Gastroesophageal sphincter (tissue), 4 donors: ENCODE measurements around the gene GRM4. TPM values are rescaled to one million over a fixed set of nuclear protein-coding genes. Genes with fewer than 3 reads are reported as not detected.

Source experiments
- ATAC-seq: fragments of 150-250 bp; one replicate; pipeline ENCODE4 v1.9.1; 2016; ENCODE audit warnings: mild to moderate bottlenecking, moderate library complexity
- H3K27ac ChIP-seq, 4 donors: fragments of 200-600 bp; sonication (generic) in 3 of 4; 1 replicate in 3 of 4; 2 replicates in 1 of 4; pipeline ENCODE4 v1.5.1; 2016 to 2019
- H3K27me3 ChIP-seq: fragments of 200-600 bp; sonication (generic); one replicate; pipeline ENCODE4 v1.5.1; 2019
- H3K36me3 ChIP-seq, 2 donors: fragments of 200-600 bp; sonication (generic); one replicate each; pipeline ENCODE4 v1.5.1; 2019; ENCODE audit warnings: control low read depth in 1 of 2
- H3K4me1 ChIP-seq, 3 donors: fragments of 200-600 bp; sonication (generic); 1 replicate in 2 of 3; 2 replicates in 1 of 3; pipeline ENCODE4 v1.5.1; 2016 to 2019; ENCODE audit warnings: control low read depth in 2 of 3
- H3K4me3 ChIP-seq, 2 donors: fragments of 200-600 bp; sonication (generic); one replicate each; pipeline ENCODE4 v1.5.1; 2019; ENCODE audit warnings: mild to moderate bottlenecking in 1 of 2, moderate library complexity in 1 of 2
- H3K9me3 ChIP-seq, 3 donors: fragments of 200-600 bp; sonication (generic); one replicate each; pipeline ENCODE4 v1.5.1; 2017 to 2019; ENCODE audit warnings: control low read depth in 2 of 3
- EP300 ChIP-seq: sonication (generic); formaldehyde crosslinking; IDR thresholded peaks from one replicate; pipeline ENCODE4 v1.6.1; 2017; ENCODE audit warnings: antibody characterized with exemption, mild to moderate bottlenecking
- POLR2A ChIP-seq, 2 donors: fragments of 450-650 bp; IDR thresholded peaks; one replicate each; pipeline ENCODE4 v1.6.1; 2017; ENCODE audit warnings: antibody characterized with exemption in 2 of 2, mild to moderate bottlenecking in 2 of 2, moderate library complexity in 1 of 2
- POLR2AphosphoS5 ChIP-seq: sonication (generic); formaldehyde crosslinking; IDR thresholded peaks from one replicate; pipeline ENCODE4 v1.6.1; 2017; ENCODE audit warnings: antibody characterized with exemption
- WGBS, 2 donors: methylation state at CpG; one replicate each; pipeline ENCODE4 v1.1.5; 2018; ENCODE audit warnings: low coverage in 1 of 2; 5-methylcytosine and 5-hydroxymethylcytosine counted together
- total RNA-seq, 4 donors: library from RNA; depleted of rRNA; stranded (reverse); fragments of >200 nt; gene quantifications; one replicate each; pipeline ENCODE4 v1.1.0, GENCODE V29; 2016
- TF ChIP-seq, protein P1 (sequence below), 4 experiments: fragments of 200-600 bp in 2 of 4; fragments of 450-650 bp in 2 of 4; sonication (generic) in 1 of 4; IDR thresholded peaks; one replicate each; pipeline ENCODE4 v1.5.1; 2017 to 2019; ENCODE audit warnings: antibody characterized with exemption in 4 of 4, mild to moderate bottlenecking in 2 of 4, moderate library complexity in 2 of 4

The GRM4 gene
- total RNA-seq, 4 donors from 2014 or later = not detected

DNA sequence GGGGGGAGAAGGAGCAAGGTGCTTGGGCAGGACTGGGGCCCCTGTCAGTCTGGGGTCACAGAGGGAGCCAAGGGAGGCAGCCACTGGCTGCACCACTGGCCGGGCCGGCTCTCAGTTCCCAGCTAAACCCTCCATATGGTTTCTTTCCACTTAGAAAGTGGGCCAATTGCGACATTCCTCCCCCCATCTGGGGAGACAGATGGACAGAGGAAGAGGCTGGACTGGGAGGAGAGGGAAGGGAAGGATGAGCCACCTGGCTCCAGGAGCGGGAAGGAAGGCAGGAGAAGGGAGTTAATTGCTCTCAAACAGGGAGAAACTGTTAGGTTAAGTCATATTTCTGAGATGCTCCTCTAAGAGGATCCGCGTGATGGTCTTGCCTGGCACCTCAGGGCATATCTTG is 82.2 kb downstream of the GRM4 start:
- Histone ChIP-seq H3K4me3 (no peak overlapping the region), H3K27ac (no peak overlapping the region), H3K9me3 (no peaks in the 10 kb centered on the region), H3K27me3 (peaks cover 78% of the 10 kb centered on the region), H3K36me3 (no peaks in the 10 kb centered on the region), H3K4me1 (peaks cover 0 to 16% (median 0%) of the 10 kb centered on the region in 3 donors)
- ATAC-seq = peak; percentile 67
- TF ChIP-seq EP300 (no peak), POLR2A (IDR thresholded peaks at IDR 0.05) (no peak), POLR2AphosphoS5 (no peak)
- TF ChIP-seq, protein P1, sequence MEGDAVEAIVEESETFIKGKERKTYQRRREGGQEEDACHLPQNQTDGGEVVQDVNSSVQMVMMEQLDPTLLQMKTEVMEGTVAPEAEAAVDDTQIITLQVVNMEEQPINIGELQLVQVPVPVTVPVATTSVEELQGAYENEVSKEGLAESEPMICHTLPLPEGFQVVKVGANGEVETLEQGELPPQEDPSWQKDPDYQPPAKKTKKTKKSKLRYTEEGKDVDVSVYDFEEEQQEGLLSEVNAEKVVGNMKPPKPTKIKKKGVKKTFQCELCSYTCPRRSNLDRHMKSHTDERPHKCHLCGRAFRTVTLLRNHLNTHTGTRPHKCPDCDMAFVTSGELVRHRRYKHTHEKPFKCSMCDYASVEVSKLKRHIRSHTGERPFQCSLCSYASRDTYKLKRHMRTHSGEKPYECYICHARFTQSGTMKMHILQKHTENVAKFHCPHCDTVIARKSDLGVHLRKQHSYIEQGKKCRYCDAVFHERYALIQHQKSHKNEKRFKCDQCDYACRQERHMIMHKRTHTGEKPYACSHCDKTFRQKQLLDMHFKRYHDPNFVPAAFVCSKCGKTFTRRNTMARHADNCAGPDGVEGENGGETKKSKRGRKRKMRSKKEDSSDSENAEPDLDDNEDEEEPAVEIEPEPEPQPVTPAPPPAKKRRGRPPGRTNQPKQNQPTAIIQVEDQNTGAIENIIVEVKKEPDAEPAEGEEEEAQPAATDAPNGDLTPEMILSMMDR (IDR thresholded peaks at IDR 0.05) = no peak
- 0 to 58% methylated on average over 2 of the region's 6 CpGs for WGBS, 2 donors

DNA sequence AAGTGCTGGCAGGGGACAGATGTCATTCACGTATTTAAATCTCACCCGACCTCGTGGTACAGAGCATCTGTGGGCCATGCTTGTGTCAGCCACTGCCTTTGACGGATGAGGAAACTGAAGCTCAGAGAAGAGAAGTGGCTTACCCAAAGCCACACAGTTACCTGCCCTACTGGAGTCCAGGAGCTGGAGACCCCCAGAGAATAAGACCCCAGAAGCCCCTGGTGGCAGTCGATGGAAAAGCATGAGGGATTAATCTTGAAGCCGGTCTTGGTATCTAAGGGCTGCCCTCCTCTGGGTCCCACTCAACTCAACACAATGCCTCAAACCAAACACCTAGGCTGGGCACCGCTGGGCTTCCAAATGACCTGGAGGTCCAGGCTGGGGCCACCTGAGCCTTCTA is 83.1 kb downstream of the GRM4 start:
- TF ChIP-seq EP300 = no peak
- no peak for TF ChIP-seq POLR2A (IDR thresholded peaks at IDR 0.05)
- TF ChIP-seq, protein P1 (IDR thresholded peaks at IDR 0.05) = no peak
- TF ChIP-seq POLR2AphosphoS5 = no peak
- Histone ChIP-seq H3K36me3 (no peaks in the 10 kb centered on the region), H3K4me3 (no peak overlapping the region), H3K4me1 (peaks cover 0 to 16% (median 0%) of the 10 kb centered on the region in 3 donors), H3K9me3 (no peaks in the 10 kb centered on the region), H3K27me3 (peaks cover 74% of the 10 kb centered on the region), H3K27ac (no peak overlapping the region)
- WGBS, 2 donors = 48 to 100% methylated on average over 1 to 2 of the region's 7 CpGs
- no peak for ATAC-seq

DNA sequence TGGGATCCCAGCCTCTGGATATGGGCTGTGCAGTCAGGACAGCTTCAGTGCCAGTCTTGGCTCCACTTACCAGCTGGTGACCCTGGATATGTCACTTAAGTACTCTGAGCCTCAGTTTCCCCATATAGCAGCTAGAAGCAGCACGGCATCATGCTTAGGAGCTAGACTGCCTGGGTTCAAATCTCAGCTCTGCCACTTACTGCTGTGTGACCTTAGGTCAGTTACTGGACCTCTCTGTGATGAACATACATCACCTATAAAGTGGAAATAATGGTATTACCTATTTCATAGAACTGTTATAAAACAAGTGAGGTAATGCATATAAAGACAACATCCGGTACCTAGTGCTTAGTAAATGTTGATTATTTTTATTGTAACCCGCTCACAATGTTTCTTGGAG is 83.7 kb downstream of the GRM4 start:
- no peak overlapping the region for H3K27ac ChIP-seq
- H3K4me1 ChIP-seq = peaks cover 0 to 16% (median 0%) of the 10 kb centered on the region in 3 donors
- no peaks in the 10 kb centered on the region for H3K36me3 ChIP-seq
- H3K4me3 ChIP-seq = no peak overlapping the region
- H3K27me3 ChIP-seq = peaks cover 68% of the 10 kb centered on the region
- no peak for ATAC-seq
- TF ChIP-seq EP300 (no peak), POLR2A (IDR thresholded peaks at IDR 0.05) (no peak), POLR2AphosphoS5 (no peak)
- TF ChIP-seq, protein P1 (IDR thresholded peaks at IDR 0.05) = no peak
- H3K9me3 ChIP-seq = no peaks in the 10 kb centered on the region
- 90 to 94% methylated on average over 2 of the region's 3 CpGs for WGBS, 2 donors

DNA sequence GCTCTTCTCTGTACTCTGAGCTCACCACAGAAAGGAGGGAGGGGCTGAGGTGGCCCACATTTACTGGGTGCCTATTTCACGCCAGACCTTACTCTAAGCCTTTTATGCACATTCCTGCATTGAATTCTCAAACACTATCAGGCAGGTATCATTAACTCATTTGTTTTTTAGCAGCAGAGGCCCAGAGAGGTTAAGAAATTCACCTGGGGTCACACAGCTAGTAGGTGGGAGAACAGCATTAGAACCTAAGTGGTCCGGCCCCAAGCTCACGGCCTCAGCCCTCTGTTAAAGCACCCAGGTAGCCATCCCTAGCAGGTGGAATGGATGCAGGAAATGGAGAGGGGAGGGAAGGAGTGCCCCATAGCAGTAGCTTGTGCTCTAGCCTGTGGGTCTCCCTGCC is 84.5 kb downstream of the GRM4 start:
- no peak overlapping the region for H3K4me3 ChIP-seq
- WGBS, 2 donors = 0 to 50% methylated on average over 1 of the region's 3 CpGs
- no peak overlapping the region for H3K27ac ChIP-seq
- peaks cover 0 to 19% (median 0%) of the 10 kb centered on the region in 3 donors for H3K4me1 ChIP-seq
- no peak for TF ChIP-seq EP300
- no peak for TF ChIP-seq POLR2A (IDR thresholded peaks at IDR 0.05)
- TF ChIP-seq POLR2AphosphoS5 = no peak
- TF ChIP-seq, protein P1 (IDR thresholded peaks at IDR 0.05) = no peak
- no peaks in the 10 kb centered on the region for H3K9me3 ChIP-seq
- no peak for ATAC-seq
- H3K27me3 ChIP-seq = peaks cover 60% of the 10 kb centered on the region
- no peaks in the 10 kb centered on the region for H3K36me3 ChIP-seq

DNA sequence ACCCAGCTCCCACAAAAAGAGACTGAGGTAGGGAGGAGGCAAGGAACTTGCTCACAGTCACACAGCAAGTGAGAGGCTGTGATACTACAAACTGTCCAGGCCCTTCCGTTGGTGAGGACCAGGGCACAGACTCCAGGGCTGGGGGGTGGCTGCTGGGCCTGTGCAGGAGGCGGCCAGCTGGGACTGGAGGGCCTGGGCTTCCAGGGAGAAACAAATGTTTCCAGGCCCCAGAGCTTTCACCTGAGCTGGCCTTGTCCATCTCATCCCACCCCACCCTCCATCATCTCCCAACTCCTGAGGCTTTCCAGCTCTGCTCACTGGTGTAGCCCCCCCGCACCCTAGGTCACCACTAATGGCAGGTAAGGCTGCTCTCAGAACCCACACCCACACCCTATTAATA is 86.0 kb downstream of the GRM4 start:
- no peak overlapping the region for H3K4me3 ChIP-seq
- H3K36me3 ChIP-seq = no peaks in the 10 kb centered on the region
- WGBS, 2 donors = 91% methylated on average over 3 of the region's 3 CpGs; no CpG with 5 or more reads in 1 of the 2 donors
- H3K4me1 ChIP-seq = peaks cover 0 to 19% (median 0%) of the 10 kb centered on the region in 3 donors
- no peak overlapping the region for H3K27ac ChIP-seq
- H3K9me3 ChIP-seq = no peaks in the 10 kb centered on the region
- TF ChIP-seq POLR2A (IDR thresholded peaks at IDR 0.05) (no peak), EP300 (no peak), POLR2AphosphoS5 (no peak)
- TF ChIP-seq, protein P1 (IDR thresholded peaks at IDR 0.05) = no peak
- no peak for ATAC-seq
- H3K27me3 ChIP-seq = peaks cover 53% of the 10 kb centered on the region
